Mucosa of descending colon (tissue), 3 donors: ENCODE measurements around the gene RAB9A. TPM values are rescaled to one million over a fixed set of nuclear protein-coding genes. Genes with fewer than 3 reads are reported as not detected.
"Not testable (repeated sequence)": the region's sequence is repeated elsewhere in the genome, so short reads cannot be mapped to it uniquely, and the experiment has no call there.

Experiments used
- ATAC-seq: fragments of 200-7000 bp; cut with Tn5 transposase; one replicate; pipeline ENCODE4 v1.9.1; 2020; ENCODE audit warnings: mild to moderate bottlenecking, moderate library complexity
- DNase-seq, 3 donors: peaks; one replicate each; pipeline ENCODE4 v3.0.0-alpha.2; 2020
- H3K36me3 ChIP-seq: fragments of 200-600 bp; one replicate; pipeline ENCODE4 v1.8.0; 2021; ENCODE audit warnings: low read depth, mild to moderate bottlenecking
- H3K4me1 ChIP-seq: fragments of 200-600 bp; one replicate; pipeline ENCODE4 v1.8.0; 2021; ENCODE audit warnings: low read depth, mild to moderate bottlenecking
- H3K4me3 ChIP-seq: fragments of 200-600 bp; one replicate; pipeline ENCODE4 v1.8.0; 2021; ENCODE audit warnings: mild to moderate bottlenecking
- H3K9me3 ChIP-seq: fragments of 200-600 bp; one replicate; pipeline ENCODE4 v1.8.0; 2021; ENCODE audit warnings: mild to moderate bottlenecking
- intact Hi-C, 2 donors: fragments of 100-400 bp; cut with DNase I in 1 of 2; cut with micrococcal nuclease in 1 of 2; formaldehyde crosslinking; loops; one replicate each; pipeline versions ENCODE4 v1.11.0 to v1.11.1; 2022; cut with DNase I, micrococcal nuclease
- long read RNA-seq, 2 donors: library from polyadenylated mRNA; unstranded; transcript quantifications; one replicate each; pipeline ENCODE4 v2.0.0, GENCODE V29; 2019 to 2021
- total RNA-seq, 3 donors: library from RNA; stranded (reverse); fragmentation: NEBNext Ultra II Directional in 2 of 3; extraction: Animal tissue kit (Norgen Biotek cat#: 25700) in 2 of 3; gene quantifications; one replicate each; pipeline versions ENCODE4 v1.2.1 to v1.2.4, GENCODE V29; 2021 to 2023
- TF ChIP-seq, protein P1 (sequence below): fragments of 200-600 bp; IDR thresholded peaks from one replicate; pipeline ENCODE4 v1.8.0; 2022; ENCODE audit warnings: antibody characterized with exemption, mild to moderate bottlenecking
- donor health status: DM: no; HTN: no; CAD: no; lungs with moderate emphysema.
- donor health status: DM: no; HTN: no; CAD: no.
- donor health status: DM: no; HTN: yes; CAD: no.

The RAB9A gene, protein sequence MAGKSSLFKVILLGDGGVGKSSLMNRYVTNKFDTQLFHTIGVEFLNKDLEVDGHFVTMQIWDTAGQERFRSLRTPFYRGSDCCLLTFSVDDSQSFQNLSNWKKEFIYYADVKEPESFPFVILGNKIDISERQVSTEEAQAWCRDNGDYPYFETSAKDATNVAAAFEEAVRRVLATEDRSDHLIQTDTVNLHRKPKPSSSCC
- 10 to 100 TPM; 38.1 to 49.5 (median 40.8) TPM for total RNA-seq
- long read RNA-seq, donor 1, transcript RAB9A-202 (3 exons, 2,039 nt) = major isoform, 28 of 45 reads
- long read RNA-seq, donor 1, transcript RAB9A-203 (2 exons, 737 nt) = minor isoform, 9 of 45 reads
- long read RNA-seq, donor 1, partial matches to known transcripts = 0 of 45 reads
- long read RNA-seq, donor 1, other reads (novel, unspliced or antisense) = 4 of 45 reads
- long read RNA-seq, donor 2, transcript RAB9A-203 (2 exons, 737 nt) = minor isoform, 8 of 44 reads
- long read RNA-seq, donor 2, transcript RAB9A-202 (3 exons, 2,039 nt) = major isoform, 28 of 44 reads
- long read RNA-seq, donor 2, partial matches to known transcripts = 3 of 44 reads
- long read RNA-seq, donor 2, other reads (novel, unspliced or antisense) = 2 of 44 reads

DNA sequence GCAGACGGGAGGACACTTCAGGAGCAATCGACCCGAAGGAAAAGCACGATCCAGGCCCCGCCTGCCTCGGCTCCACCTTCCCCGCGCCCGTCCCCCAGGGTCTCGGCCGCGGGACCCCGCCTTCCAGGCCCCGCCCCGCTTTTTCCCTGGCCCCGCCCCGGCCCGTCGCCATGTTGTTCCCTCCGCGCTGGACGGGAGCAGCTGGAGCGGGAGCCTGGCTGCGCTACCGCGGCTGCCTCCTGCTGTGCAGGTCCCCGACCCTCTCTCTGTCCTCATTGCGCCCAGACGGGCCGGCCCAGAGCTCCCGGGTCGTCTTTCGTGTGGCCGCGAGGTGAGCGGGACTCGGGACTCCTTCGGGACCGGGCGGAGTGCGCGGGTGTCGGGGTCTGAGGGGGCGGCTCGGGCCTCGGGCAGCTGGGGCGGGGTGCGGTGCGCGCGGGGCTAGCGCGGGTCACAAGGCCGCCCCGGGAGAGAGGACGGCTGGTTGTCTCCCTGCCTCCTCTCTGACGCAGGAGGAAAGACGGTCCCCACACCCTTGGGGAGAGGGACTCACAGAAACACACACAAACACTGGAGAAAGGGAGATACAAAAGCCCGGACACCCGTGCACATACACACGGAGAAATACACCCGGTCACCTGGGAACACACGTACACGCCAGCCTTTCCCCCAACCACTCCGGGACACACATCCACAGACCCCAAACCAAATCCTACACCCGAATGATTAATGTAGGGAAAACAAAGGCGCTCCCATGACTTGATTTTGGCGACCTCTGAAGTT lies at the start of gene RAB9A:
Gene RAB9A (plus strand): TSS at position 171 of the 783 bp plus-strand sequence. CDS start 19,619 bp downstream, outside the sequence.
- TF ChIP-seq, protein P1, sequence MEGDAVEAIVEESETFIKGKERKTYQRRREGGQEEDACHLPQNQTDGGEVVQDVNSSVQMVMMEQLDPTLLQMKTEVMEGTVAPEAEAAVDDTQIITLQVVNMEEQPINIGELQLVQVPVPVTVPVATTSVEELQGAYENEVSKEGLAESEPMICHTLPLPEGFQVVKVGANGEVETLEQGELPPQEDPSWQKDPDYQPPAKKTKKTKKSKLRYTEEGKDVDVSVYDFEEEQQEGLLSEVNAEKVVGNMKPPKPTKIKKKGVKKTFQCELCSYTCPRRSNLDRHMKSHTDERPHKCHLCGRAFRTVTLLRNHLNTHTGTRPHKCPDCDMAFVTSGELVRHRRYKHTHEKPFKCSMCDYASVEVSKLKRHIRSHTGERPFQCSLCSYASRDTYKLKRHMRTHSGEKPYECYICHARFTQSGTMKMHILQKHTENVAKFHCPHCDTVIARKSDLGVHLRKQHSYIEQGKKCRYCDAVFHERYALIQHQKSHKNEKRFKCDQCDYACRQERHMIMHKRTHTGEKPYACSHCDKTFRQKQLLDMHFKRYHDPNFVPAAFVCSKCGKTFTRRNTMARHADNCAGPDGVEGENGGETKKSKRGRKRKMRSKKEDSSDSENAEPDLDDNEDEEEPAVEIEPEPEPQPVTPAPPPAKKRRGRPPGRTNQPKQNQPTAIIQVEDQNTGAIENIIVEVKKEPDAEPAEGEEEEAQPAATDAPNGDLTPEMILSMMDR = no peak
- Histone ChIP-seq H3K9me3 (no peaks in the 10 kb centered on the region), H3K4me1 (peaks cover 13% of the 10 kb centered on the region), H3K36me3 (no peaks in the 10 kb centered on the region), H3K4me3 (peak within 1 kb of the TSS; percentile 63)
- DNase-seq (peak; percentile 89 to 93 (median 90)), ATAC-seq (peak; percentile 98)
- intact Hi-C loops = no loop called here

DNA sequence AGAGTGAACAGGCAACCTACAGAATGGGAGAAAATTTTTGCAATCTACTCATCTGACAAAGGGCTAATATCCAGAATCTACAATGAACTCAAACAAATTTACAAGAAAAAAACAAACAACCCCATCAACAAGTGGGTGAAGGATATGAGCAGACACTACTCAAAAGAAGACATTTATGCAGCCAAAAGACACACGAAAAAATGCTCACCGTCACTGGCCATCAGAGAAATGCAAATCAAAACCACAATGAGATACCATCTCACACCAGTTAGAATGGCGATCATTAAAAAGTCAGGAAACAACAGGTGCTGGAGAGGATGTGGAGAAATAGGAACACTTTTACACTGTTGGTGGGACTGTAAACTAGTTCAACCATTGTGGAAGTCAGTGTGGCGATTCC lies 47.2 kb upstream of the RAB9A start:
- H3K4me1 ChIP-seq, DNase-seq, H3K9me3 ChIP-seq, H3K4me3 ChIP-seq, ATAC-seq, H3K36me3 ChIP-seq: not testable (repeated sequence)
- intact Hi-C loops = loop anchor here (10.0 kb wide), 2 partner anchors 137 to 267 kb away; no protein-coding TSS in a partner anchor

DNA sequence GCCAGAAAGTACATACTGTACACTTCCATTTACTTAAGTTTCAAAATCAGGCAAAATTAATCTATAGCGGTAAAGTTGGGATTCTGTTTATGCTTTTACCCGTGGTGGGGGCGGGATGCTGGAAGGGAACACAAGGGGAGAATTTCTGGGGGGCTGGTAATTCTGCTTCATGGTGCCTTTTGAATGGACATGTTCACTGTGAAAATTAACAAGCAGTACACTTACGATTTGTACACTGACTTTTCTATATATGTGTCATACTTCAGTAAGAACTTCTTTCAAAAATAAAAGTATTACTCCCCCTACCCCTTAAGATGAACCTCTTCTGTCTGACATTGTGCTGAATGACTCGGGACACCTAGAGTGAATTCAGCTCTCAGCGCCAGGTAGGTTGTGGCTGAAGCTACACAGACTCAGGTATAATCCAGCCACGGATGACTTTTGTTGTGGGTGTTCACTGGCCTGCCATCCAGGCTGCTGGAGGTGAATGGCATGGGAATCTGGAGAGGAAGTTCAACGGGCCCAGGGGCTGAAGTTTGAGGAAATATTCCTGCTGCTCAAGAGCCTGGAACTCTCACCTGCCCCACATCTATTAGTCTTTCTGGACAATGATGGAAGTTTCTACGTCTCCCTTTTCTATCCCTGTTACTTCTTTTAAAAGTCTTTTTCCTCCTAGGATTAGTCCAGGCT lies 43.3 kb upstream of the RAB9A start:
- intact Hi-C loops = loop anchor here (5.0 to 10.0 kb wide), 3 partner anchors 138 to 271 kb away; no protein-coding TSS in a partner anchor
- Histone ChIP-seq H3K4me1 (no peaks in the 10 kb centered on the region), H3K36me3 (no peaks in the 10 kb centered on the region), H3K4me3 (no peak overlapping the region), H3K9me3 (no peaks in the 10 kb centered on the region)
- ATAC-seq = no peak
- TF ChIP-seq, protein P1 = no peak
- no peak for DNase-seq

DNA sequence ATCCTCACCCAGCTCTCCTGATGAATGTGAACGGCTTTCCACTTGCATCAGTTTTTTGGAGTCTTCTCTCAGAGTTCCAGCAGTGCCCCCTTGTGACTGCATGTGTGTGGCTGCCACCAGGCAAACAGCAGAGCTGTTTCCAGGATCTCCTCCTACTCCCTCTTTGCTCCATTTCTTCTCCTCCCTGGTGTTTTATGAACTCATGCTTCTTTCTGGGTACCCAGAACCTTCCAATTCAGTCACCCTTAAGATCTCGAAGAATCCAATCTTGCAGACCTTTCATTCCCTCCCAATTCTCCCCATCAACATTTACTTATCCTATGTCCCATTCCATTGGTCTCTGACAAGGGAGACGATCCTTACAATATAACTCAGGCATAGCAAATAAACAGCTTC lies 42.8 kb upstream of the RAB9A start:
- TF ChIP-seq, protein P1 = no peak
- H3K4me3 ChIP-seq = no peak overlapping the region
- peak; percentile 82 for ATAC-seq
- DNase-seq = peak in 2 of 3 donors; percentile 65 to 83
- no peaks in the 10 kb centered on the region for H3K9me3 ChIP-seq
- intact Hi-C loops = loop anchor here (5.0 to 10.0 kb wide), 3 partner anchors 139 to 271 kb away; no protein-coding TSS in a partner anchor
- H3K4me1 ChIP-seq = no peaks in the 10 kb centered on the region
- no peaks in the 10 kb centered on the region for H3K36me3 ChIP-seq

DNA sequence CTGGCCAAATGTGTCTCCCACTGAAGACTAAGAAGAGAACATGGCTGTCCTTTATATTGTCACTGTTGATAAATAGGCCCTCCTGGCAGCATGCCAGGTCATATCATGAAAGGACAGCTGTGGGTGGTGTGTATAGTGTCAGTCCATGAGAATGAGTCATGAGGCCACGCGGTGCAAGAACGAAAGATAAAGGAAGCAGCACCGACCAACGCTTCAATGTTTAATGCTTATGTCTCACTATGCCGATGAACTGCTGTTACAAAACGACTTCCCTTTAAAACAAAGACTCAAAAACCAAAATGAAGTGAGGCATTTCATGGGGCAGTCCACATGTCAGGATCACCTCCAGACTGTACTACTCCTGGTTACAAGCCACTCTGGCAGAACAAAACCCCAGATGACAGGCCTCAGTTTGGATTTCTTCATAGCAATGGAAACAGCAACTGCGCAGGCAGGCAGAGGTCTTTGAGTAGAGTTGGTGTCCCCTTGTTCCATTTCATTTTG lies 41.2 kb upstream of the RAB9A start:
- peaks cover 2% of the 10 kb centered on the region for H3K4me1 ChIP-seq
- no peak overlapping the region for H3K4me3 ChIP-seq
- H3K36me3 ChIP-seq = no peaks in the 10 kb centered on the region
- ATAC-seq = peak; percentile 86
- intact Hi-C loops = loop anchor here (5.0 to 10.0 kb wide), 3 partner anchors 140 to 273 kb away; no protein-coding TSS in a partner anchor
- no peaks in the 10 kb centered on the region for H3K9me3 ChIP-seq
- peak in 2 of 3 donors; percentile 41 to 60 for DNase-seq
- TF ChIP-seq, protein P1 = no peak

DNA sequence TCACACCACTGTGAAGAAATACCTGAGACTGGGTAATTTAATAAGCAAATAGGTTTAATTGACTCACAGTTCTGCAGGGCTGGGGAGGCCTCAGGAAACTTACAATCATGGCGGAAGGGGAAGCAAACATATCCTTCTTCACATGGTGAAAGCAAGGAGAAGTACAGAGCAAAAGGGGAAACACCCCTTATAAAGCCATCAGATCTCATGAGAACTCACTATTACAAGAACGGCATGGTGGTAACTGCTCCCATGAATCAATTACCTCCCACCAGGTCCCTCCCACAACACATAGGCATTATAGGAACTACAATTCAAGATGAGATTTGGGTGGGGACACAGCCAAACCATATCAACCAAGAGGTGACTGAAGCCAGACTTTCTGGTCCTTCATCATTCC lies 40.6 kb upstream of the RAB9A start:
- not testable (repeated sequence) for DNase-seq, H3K36me3 ChIP-seq, H3K9me3 ChIP-seq, ATAC-seq, H3K4me1 ChIP-seq, H3K4me3 ChIP-seq
- intact Hi-C loops = loop anchor here (5.0 to 10.0 kb wide), 3 partner anchors 141 to 274 kb away; no protein-coding TSS in a partner anchor
